Fibroblast of lung (primary cell): ENCODE results near the gene KCTD19. TPM values are rescaled to one million over a fixed set of nuclear protein-coding genes. Genes with fewer than 3 reads are reported as not detected.

ENCODE experiments used
- DNase-seq, 2 donors: peaks; one replicate each; pipeline versions ENCODE4 v3.0.0 to v3.0.0-alpha.2; 2010; ENCODE audit warnings: low read depth in 2 of 2
- H2AFZ ChIP-seq: 2 replicates; pipeline ENCODE4 v1.5.1; 2012; ENCODE audit warnings: low read length, control low read depth, inconsistent platforms
- H3K27ac ChIP-seq: 2 replicates; pipeline ENCODE4 v1.5.1; 2011; ENCODE audit warnings: low read length, control low read depth; ENCODE audit not compliant: insufficient read depth
- H3K27me3 ChIP-seq: 2 replicates; pipeline ENCODE4 v1.5.1; 2011; ENCODE audit warnings: mild to moderate bottlenecking, low read length; ENCODE audit not compliant: control insufficient read depth, insufficient read depth
- H3K36me3 ChIP-seq: 2 replicates; pipeline ENCODE4 v1.5.1; 2011; ENCODE audit warnings: low read length; ENCODE audit not compliant: control insufficient read depth, insufficient read depth
- H3K4me1 ChIP-seq: 2 replicates; pipeline ENCODE4 v1.5.1; 2011; ENCODE audit warnings: low read length; ENCODE audit not compliant: control insufficient read depth, insufficient read depth; ENCODE audit errors: extremely low read depth
- H3K4me2 ChIP-seq: 2 replicates; pipeline ENCODE4 v1.5.1; 2011; ENCODE audit warnings: low read length, control low read depth; ENCODE audit not compliant: insufficient read depth; ENCODE audit errors: extremely low read depth
- H3K4me3 ChIP-seq, 4 experiments: fragments of 200-600 bp in 1 of 4; sonication (generic) in 1 of 4; replicated peaks in 1 of 4; 2 replicates each; pipeline ENCODE4 v1.5.1; 2011 to 2016; ENCODE audit warnings: low read length in 4 of 4, low read depth in 3 of 4, mild to moderate bottlenecking in 3 of 4, control low read depth in 2 of 4, inconsistent platforms in 1 of 4, mixed read lengths in 1 of 4; ENCODE audit not compliant: insufficient read depth in 1 of 4; ENCODE audit errors: control extremely low read depth in 1 of 4
- H3K79me2 ChIP-seq: 2 replicates; pipeline ENCODE4 v1.5.1; 2012; ENCODE audit warnings: mild to moderate bottlenecking, low read length, inconsistent platforms; ENCODE audit not compliant: control insufficient read depth, insufficient read depth
- H3K9ac ChIP-seq: 2 replicates; pipeline ENCODE4 v1.5.1; 2011; ENCODE audit warnings: mild to moderate bottlenecking, low read length, control low read depth; ENCODE audit not compliant: insufficient read depth
- H3K9me3 ChIP-seq: 2 replicates; pipeline ENCODE4 v1.5.1; 2012; ENCODE audit warnings: low read depth, low read length; ENCODE audit not compliant: control insufficient read depth, insufficient read depth
- H4K20me1 ChIP-seq: 2 replicates; pipeline ENCODE4 v1.5.1; 2011; ENCODE audit warnings: low read length; ENCODE audit not compliant: control insufficient read depth, insufficient read depth; ENCODE audit errors: extremely low read depth
- CTCF ChIP-seq, 2 donors: IDR thresholded peaks in 1 of 2; conservative IDR thresholded peaks in 1 of 2; 1 replicate in 1 of 2; 2 replicates in 1 of 2; pipeline ENCODE4 v1.5.1; 2011 to 2012; ENCODE audit warnings: low read length in 2 of 2, control low read depth in 1 of 2, inconsistent platforms in 1 of 2, low read depth in 1 of 2, mild to moderate bottlenecking in 1 of 2
- EZH2 ChIP-seq: IDR thresholded peaks from 2 replicates; pipeline ENCODE4 v1.5.1; 2012; ENCODE audit warnings: low read length, control low read depth, mild to moderate bottlenecking; ENCODE audit errors: missing control alignments
- polyA plus RNA-seq, 2 donors: library from polyadenylated mRNA; depleted of rRNA in 1 of 2; stranded (reverse) in 1 of 2; unstranded in 1 of 2; fragments of >200 nt; gene quantifications; 2 replicates each; pipeline ENCODE4 v1.2.1, GENCODE V29; 2011 to 2012; ENCODE audit warnings: missing spikeins in 1 of 2
- total RNA-seq: library from RNA; depleted of rRNA; stranded (reverse); fragments of >200 nt; gene quantifications from 2 replicates; pipeline ENCODE4 v1.2.1, GENCODE V29; 2014

Gene KCTD19
- total and polyA plus RNA-seq, 2 donors (not counting 1 experiment from before 2014, with no cell fraction given), result 0.17 TPM; not detected in 1

GRCh38 chr16:67294938-67295361, 31.6 kb downstream of the KCTD19 start:
- Histone ChIP-seq H4K20me1 (no peaks in the 10 kb centered on the region), H3K9me3 (no peaks in the 10 kb centered on the region), H2AFZ (no peak overlapping the region), H3K79me2 (no peaks in the 10 kb centered on the region), H3K27ac (no peak overlapping the region), H3K4me3 (no peak overlapping the region), H3K36me3 (no peaks in the 10 kb centered on the region), H3K9ac (no peak overlapping the region), H3K4me2 (no peak overlapping the region), H3K4me1 (peaks cover 16% of the 10 kb centered on the region), H3K27me3 (no peaks in the 10 kb centered on the region)
- TF ChIP-seq CTCF (conservative IDR thresholded peaks at IDR 0.05 in 1 of 2, IDR thresholded peaks at IDR 0.05 in 1 of 2; ENCODE audit: low read depth in 1 of 2, low read length in 2 of 2), result no peak
- peak; percentile 53 to 56 for DNase-seq

- H3K27ac ChIP-seq, result no peak overlapping the region
- DNase-seq, result no peak
These were observed 32.3 kb downstream of the KCTD19 start for GRCh38 chr16:67294171-67294757.

GRCh38 chr16:67291461-67291860, 35.1 kb downstream of the KCTD19 start:
- no peak for DNase-seq
- H3K4me1 ChIP-seq, result peaks cover 11% of the 10 kb centered on the region
- H3K4me2 ChIP-seq, result no peak overlapping the region
- no peaks in the 10 kb centered on the region for H3K27me3 ChIP-seq
- H3K4me3 ChIP-seq, result no peak overlapping the region
- H2AFZ ChIP-seq, result no peak overlapping the region
- H3K36me3 ChIP-seq, result peaks cover 2% of the 10 kb centered on the region
- H4K20me1 ChIP-seq, result no peaks in the 10 kb centered on the region
- no peak overlapping the region for H3K9ac ChIP-seq
- no peak overlapping the region for H3K27ac ChIP-seq
- TF ChIP-seq CTCF (conservative IDR thresholded peaks at IDR 0.05 in 1 of 2, IDR thresholded peaks at IDR 0.05 in 1 of 2; ENCODE audit: low read depth in 1 of 2, low read length in 2 of 2) (no peak), EZH2 (no peak)
- no peaks in the 10 kb centered on the region for H3K79me2 ChIP-seq
- H3K9me3 ChIP-seq, result no peaks in the 10 kb centered on the region

More at GRCh38 chr16:67294171-67294757, 32.3 kb downstream of the KCTD19 start:
- H3K9ac ChIP-seq, result no peak overlapping the region
- H2AFZ ChIP-seq, result no peak overlapping the region
- peaks cover 16% of the 10 kb centered on the region for H3K4me1 ChIP-seq
- no peaks in the 10 kb centered on the region for H3K9me3 ChIP-seq
- no peak overlapping the region for H3K4me3 ChIP-seq
- H3K4me2 ChIP-seq, result no peak overlapping the region
- no peaks in the 10 kb centered on the region for H3K79me2 ChIP-seq
- no peaks in the 10 kb centered on the region for H4K20me1 ChIP-seq
- H3K27me3 ChIP-seq, result no peaks in the 10 kb centered on the region
- TF ChIP-seq CTCF (conservative IDR thresholded peaks at IDR 0.05 in 1 of 2, IDR thresholded peaks at IDR 0.05 in 1 of 2; ENCODE audit: low read depth in 1 of 2, low read length in 2 of 2) (no peak), EZH2 (no peak)
- no peaks in the 10 kb centered on the region for H3K36me3 ChIP-seq
